C4-2B (cell line): ENCODE data around the gene GTF2IRD1.

Experiments used
- CTCF ChIP-seq: fragments of 450-650 bp; conservative IDR thresholded peaks from 2 replicates; pipeline ENCODE4 v1.5.1; 2017; ENCODE audit warnings: mild to moderate bottlenecking
- ZFX ChIP-seq: fragments of 450-650 bp; IDR thresholded peaks from 2 replicates; pipeline ENCODE4 v1.6.1; 2017

- TF ChIP-seq CTCF (no peak), ZFX (no peak)
Observed at GRCh38 chr7:74507538-74508319, 54.0 kb downstream of the GTF2IRD1 start.
